NCI-H1417 treated with DMSO at 0.1 percent for 48 hours (cell line): ENCODE data around the gene KLF16.

Experiments used
- DNase-seq: peaks from one replicate; lab custom pipeline; 2025; lab: John Stamatoyannopoulos, UW

The KLF16 gene

DNA sequence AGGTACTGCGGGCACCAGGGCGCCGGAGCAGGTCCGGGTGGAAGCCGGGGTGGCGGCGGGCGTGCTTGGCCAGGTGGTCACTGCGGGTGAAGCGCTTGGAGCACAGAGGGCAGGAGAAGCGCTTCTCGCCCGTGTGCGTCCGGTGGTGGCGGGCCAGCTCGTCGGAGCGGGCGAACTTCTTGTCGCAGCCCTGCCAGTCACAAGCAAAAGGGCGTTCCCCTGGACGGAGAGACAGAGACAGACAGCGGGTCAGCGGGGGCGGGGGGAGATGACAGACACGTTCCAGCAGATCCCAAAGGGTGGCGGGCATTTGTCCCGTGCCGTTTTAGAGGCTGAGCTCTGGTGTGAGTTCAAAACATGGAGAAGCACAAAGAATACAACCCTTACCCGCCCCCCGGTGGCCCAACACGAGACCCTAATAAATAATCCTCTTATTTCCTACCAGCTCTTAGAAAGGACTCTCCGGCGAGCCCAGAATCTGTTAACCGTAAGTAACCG lies 8.8 kb downstream of the KLF16 start:
- DNase-seq: no peak

DNA sequence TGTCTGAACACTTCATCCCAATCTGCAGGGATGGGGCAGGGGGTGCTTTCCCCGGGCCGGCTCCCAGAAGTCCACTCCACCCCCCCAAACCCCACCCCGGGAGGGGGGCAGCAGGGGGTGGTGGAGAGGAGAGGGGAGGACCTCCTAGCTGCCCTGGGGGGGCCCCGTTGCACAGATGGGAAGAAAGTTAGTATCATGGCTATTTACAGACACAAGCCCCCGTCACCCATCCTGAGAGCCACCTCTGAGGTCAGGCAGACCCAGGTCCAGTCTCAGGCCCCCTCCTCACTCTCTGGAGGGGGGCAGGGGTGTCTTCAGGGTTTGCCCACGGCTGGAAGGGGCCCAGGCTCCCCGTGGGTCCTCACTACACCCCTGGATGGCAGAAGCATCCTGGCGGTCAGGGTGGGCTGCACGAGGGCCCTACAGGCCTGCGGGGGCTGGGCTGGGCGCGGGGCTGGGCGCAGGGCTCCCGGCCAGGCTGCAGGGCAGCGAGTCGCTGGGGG lies 9.3 kb downstream of the KLF16 start:
- DNase-seq: no peak

DNA sequence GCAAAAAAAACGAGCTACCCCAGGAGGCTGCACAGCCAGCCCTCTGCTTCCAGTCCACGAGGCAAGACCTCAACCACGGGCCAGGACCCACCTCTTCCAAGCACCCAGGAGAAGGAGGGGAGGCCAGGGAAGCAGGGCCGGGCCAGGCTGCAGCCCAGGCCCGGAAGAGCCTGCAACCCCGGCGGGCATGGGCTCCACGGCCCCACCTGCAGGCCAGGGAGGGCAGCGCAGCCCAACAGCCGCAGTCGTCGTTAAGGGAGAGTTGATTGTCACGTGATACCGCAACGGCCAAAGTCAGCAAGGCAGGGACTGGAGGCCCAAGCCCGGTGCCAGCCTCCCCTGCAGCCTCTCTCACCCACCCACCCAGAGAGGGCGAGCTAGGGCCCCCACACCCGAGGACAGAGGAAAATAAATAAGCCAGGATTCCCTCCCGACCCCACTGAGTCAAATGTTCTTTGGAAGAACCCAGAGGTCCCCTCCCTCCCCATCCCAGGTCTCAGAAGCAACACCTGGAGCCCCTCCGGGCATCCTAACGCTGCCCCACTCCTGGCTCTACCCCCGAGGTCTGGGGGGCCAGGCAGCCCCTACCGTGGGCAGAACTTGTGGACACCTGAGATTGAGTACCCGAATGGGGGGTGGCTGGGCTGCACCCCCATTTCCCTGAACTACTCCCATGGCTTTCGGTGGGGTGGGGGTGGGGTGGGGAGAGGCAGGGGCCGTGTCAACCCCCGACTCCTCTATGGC lies 9.9 kb downstream of the KLF16 start:
- no peak for DNase-seq

DNA sequence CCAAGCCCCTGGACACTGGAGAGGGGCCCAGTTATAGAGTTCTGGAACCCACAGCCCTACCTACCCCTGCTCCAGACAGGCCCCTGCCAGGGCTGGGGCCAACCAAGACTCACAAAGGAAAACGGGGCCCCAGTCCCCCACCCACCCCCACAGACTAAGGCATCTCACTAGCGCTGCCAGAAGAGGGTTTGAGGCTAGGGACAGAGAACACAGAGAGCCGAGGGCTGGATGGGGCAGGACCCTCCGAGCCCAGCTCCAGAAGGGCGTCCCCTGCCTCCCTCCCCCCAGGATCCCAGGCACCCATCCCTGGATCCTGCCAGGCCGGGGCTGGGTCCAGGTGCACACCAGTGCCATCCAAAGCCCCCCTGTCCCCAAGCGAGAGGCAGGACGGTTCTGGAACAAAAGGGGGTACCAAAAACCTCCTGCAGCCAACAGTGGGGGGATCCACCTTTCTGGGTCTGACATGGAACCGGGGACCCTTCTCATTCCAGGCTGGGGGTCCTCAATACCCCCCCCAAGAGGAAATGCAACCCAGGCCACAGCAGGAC lies 10.7 kb downstream of the KLF16 start:
- DNase-seq: no peak

DNA sequence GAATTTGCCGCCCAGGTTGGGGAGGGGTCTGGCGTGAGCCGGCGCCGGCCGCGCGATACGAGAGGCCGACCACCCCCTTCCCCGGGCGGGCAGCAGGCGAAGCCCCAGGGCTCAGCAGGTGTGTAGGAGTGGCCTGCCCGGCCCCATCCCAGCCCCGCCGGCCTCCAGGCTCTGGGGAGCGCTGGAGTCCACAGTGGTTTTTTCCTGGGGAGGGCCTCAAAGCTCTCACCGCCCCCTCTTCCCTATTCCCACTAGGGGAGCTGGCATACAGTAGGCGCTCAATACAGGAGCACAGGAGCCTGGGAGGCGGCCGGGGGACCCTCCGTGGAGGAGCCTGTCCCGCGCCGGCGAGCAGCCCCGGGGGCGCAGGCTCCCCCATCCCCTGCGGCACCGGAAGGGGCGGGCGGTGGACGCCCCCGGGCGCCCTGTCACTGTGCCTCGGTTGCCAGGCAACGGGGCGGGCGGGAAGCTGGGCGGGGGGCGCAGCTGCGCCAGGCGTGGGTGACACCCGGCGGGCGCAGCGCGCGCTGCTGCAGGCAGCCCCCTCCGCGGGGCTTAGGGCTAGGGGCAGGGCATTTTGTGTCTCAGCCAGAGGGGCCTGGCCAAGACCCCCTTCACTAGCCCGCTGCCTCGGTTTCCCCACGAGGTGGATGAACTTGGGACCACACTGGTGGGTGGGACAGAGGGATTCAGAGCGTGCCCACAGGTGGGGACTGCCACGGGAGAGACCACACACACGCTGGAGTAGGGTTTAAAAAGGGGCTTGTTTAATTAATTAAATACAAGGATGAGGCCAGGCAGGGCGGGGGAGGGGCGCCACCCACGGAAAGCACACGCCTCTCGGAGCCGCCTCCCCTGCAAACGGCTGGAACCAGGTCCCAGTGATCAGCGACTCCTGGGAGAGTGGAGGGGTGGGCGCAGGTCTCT lies 11.5 kb downstream of the KLF16 start:
- no peak for DNase-seq

DNA sequence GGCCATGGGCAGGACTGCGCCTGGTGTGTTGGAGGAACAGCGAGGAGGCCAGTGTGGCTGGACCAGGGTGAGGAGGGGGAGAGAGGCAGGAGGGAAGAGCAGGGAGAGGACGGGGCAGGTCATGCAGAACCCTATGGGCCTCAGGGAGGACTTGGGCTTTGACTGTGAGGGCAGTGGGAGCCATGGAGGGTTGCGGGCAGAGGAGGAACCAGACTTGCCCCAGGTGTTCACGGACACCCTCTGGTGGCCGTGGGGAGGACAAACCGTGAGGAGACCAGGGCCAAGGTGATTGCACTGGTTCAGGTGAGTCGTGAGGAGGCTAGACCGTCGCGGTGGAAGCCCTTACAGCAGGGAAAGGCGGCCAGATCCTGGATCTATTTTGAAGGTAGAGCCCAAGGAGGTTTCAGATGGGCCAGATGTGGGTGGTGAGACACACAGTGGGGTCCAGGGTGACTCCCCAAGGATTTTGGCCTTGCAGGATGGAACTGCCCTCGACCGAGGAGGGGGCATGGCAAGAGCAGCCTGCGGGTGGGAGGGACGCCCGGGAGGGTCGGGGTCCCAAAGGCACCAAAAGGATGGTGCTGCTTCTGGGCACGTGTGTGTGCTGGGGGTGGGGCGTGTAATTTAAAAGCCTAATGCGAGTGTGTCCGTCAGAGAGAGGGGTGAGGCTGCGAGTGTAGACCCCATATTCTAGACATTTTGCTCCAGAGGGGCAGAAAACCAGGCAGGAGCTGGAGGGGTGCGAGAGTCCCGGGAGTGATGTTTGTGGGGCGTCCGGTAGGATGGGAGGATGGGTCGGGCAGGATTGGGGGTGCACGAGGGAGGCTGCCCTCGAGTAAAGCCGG lies 12.3 kb downstream of the KLF16 start:
- DNase-seq: no peak

DNA sequence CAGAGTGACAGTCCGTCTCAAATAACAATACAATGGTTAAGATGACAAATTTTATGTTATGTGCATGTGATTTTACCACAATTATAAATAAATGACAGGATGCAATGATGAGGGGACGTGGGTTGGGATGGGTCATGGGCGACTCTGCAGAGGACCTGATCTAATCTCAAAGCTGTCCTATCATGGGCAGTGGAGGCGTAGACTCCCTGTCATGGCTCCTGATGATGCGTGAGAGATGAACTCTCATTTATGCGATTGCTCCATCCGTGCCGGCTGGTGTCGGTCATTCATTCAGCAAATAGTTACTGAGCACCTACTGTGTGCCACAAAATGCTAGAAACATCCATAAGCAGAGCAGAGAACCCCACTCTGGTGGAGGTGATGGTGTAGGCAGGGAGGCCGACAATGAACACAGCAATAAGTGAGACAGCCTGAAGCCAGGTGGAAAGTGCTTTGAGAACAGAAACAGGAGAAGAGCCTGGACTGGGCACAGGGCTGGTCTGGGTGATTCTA lies 13.4 kb downstream of the KLF16 start:
- no peak for DNase-seq

DNA sequence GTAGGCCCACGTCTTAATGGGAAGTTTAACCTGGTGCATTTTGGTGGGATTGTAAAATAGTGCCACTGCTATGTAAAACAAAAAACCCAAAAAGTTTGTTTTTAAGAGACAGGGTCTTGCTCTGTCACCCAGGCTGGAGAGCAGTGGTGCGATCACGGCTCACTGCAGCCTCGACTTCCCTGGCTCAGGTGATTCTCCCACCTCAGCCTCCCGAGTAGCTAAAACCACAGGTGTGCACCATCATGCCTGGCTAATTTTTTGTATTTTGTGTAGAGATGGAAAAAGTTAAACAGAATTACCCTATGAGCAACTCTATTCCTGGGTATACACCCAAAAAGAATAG lies 14.3 kb downstream of the KLF16 start:
- DNase-seq: no peak

DNA sequence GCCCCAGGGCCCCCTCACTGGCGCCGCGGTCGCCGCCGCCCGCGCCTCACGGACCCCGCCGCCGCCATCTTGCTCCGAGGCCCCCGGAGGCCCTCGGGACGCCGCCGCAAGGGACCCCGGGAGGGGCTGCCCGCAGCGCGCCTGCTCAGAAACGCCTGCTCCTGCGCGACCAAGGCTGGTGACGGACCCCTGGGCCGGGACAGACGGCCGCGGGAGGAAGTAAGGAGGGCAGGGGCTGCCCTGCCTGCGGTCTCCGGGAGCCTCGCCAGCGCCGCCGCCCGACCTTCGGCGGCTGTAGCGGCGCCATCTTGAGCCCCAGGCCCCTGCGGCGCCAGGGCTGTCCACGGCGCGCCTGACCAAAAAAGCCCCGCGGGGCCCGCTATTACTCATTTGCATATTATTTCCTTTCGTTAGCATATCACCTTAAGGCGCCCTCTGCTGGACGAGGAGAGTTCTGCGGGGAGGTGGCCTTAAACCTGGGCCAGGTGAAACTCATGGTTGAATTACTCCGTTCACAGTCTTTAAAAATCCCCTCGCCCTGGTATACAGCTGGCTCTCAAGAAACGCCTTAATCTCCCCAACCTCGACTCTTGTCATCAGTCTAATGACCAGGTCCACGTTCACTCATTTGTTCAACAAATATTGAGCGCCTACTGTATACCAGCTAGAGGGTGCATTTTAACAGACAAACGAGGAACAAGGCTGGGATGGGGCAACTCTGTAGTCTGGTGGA lies 14.8 kb downstream of the KLF16 start, which contains the start of gene REXO1:
Gene REXO1 (minus strand): TSS at position 85 of the 733 bp plus-strand sequence. CDS start 125 bp downstream, outside the sequence.
- peak; percentile 94 for DNase-seq

DNA sequence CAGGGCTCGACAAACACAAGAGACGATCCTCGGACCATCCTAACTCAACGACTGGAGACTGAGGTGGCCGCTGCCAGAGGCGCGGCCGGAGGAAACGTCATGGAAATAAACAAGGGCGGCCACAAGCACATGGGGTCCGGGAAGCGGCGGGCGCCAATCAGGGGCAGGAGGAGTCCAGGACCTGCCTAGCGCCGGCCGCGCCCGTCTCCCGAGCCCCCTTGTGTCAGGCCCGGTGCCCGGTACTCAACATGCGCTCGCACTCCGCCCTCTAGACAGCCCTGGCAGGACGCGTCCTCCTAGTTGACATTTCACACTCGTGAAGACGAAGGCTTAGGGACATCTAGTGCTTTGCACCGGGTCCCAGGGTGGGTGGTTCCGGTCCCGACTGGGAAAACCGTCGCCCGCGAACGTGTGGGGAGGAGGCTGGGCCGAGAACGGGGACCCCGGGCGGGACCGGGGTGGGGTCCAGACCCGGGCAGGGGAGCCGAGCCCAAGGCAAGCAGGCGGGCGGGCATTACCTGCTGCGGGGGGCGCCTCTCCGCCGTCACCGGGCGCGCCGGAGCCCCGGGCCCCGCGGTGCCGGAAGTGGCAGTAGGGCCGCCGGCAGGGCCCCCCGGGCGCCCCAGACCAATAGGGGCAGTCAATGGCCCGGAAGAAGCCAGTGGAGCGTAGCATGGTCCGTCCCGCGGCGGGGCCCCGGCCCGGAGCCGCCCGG lies 15.5 kb downstream of the KLF16 start:
- DNase-seq: no peak

DNA sequence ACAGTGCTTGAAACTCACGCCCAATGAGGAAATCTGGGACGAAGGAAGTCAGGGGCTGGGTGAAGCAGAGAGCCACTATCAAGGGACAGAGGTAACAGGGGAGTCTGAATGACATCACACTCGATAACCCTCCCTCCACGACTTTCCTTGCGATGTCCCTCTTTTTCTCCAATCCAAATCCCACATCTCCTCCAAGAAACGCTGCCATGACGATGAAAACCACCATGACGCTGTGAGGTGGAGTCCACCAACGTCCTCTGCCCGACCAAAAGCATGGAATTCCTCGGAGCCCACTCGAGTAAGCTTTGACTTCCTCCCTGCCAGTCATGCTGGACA lies 16.1 kb downstream of the KLF16 start:
- no peak for DNase-seq

DNA sequence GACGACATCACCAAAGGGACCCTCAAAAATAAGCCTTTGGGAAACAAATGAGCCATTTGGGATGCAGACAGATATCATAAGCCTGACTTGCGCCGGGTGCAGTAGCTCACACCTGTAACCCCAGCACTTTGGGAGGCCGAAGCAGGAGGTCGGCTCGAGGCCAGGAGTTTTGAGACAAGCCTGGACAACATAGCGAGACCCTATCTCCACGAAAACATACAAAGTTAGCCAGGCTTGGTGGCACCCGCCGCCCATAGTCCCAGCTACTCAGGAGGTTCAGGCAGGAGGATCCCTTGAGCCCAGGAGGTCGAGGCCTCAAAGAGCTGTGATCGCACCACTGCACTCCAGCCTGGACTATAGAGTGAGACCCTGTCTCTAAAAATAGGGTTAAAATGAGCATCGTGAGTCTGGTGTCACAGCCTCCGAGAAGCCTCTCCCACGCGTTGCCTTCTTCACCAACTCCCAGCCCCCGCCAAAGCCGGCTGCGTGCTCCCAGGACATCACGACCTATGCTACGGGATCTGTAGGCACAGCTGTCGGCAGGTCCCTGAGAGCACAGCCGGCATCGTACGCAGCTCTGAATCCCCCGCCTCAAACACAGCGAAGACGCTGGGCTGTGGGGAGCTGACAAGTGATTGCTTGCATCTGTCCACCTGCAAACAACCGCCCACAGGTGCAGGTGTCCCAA lies 16.7 kb downstream of the KLF16 start:
- no peak for DNase-seq

DNA sequence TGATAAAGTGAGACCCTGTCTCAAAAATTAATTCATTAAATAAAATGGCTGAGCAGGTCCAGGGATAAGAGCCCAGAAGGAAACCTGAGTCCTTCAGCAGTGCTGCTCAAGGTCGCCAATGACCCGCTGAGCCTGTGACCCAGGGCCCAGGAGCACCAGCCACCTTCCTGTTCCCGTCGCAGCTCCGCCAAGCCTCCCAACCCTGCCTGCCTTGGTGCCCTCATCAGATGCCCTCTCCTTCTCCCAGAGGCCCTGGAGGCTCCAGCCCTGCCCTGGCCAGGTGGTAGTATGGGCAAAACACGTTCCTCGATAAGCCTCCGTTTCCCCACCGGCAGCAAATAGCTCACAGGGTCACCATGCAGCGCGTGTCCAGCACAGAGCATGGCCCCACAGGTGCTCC lies 17.7 kb downstream of the KLF16 start:
- DNase-seq: no peak

DNA sequence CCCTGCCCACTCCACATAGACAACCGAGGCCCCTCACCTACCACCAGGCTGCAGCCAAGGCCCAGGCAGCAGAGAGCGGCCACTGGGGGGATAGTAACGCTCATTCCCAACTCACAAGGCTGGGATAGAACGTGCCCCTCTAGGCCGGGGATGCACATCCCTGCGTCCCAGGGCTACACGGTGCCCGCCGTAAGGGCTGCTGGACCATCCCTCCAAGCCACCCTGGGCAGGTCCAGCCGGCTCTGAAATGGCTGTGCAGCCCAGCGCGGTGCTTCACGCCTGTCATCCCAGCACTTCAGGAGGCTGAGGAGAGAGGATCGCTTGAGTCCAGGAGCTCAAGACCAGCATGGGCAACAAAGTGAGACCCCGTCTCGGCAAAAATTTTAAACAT lies 18.3 kb downstream of the KLF16 start:
- no peak for DNase-seq

DNA sequence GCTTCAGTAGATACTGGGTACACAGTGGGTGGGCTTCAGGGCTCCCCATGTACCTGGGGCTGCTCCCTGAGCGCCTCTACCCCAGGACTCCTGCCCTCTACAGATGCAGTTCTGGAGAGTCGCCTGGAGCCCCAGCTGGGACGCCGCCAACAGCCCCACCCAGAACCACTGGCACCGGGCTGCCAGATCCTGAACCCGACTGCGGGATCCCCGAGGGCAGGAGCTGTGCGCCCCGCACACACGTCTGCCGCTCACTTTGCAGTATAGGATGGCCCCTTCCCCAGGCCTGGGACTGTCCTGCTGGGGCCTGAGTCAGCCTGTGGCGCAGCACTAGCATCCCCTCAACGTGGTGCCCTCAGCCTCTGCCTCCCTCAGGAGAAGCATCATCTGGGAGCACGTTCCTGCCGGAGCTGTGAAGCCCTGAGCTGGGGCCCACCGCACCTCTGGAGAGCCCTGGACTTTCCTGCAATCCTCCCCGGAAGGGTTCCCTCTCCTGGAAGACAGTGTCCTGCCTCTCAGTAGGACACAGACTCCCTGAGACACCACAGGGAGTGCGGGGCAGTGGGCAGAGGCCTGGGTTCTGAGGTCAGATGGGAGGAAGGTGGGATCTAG lies 18.8 kb downstream of the KLF16 start:
- DNase-seq: no peak

DNA sequence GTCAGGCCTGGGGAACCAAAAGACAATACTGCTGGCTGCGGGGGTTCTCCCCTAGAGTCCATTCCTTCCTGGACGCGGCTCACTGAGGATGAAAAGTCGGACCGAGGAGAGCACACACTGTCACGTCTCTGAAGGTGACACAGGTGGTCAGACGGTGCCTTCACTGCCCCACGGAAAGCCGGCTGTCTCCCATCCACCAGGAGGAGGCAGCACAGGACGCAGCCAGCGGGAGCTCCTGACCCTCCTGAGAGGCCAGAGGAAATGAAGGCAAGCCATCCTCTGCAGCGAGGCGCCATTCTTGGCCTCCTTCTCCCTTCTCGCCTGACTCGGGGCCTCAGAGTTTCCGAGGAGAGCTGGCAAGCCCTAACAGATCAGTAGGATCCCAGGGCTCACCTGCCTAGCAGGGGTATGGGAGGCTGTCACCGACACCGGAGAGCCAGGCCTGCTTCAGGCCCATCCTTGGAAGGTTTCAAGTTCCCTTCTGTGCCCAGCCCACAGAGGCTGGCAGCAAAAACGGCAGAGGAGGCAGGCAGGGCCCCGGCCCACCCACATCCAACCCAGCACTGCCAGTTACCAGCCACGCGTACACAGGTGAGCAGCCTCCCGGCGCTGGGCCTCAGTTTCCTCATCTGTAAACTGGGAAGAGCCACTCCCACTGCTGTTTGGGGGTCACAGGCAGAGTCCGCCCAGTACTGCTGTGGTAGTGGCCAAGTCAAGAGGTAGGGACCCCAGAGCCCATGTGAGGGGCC lies 19.6 kb downstream of the KLF16 start:
- DNase-seq: no peak

DNA sequence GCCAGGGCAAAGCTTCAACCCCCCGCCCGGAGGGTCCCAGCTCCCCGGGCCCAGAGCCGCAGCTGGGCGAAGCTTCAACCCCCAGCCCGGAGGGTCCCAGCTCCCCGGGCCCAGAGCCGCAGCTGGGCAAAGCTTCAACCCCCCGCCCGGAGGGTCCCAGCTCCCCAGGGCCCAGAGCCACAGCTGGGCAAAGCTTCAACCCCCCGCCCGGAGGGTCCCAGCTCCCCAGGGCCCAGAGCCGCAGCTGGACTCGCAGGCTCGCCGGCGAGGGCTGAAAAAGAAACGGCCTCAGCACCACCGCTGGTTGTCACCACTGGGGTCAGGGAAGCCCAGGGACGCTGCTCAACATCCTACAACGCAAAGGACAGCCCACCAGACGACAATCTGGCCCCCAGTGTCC lies 20.3 kb downstream of the KLF16 start:
- no peak for DNase-seq

DNA sequence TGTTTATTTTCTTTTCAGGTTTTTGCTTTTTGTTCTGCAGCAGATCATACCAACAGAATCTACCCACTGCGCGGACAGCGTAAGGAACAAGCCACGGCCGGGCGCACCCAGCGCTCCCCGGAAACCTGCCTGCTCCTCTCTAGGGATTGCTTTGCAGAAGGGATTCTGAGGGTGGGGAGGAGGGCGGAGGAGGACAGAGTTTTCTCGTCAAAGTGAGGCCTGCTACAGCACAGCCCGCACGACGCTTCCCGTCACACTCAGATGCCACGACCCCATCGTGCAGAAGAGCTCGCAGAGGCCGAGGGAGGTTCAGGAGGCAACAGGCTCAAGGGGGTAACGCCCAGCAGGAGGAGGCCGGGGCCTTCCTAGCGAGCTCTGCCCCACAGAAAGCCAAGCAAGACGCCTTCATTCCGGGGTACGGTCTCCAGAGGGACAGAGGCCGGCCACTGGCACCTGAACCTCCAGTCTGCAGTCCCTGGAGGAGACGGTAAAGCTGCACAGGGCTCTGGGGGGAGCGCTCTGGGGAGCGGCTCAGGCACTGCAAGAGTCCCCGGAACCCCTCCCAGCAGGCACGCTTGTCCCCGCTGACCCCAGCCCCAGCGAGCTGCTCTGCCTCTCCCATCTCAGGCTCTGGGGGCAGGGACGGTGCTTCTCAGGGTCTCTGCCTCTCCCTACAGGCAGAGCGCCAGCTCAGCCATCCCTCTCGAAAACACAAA lies 22.0 kb downstream of the KLF16 start:
- DNase-seq: no peak
